ENCODE measurements around the gene TMCC3.
"Not testable (repeated sequence)": the region's sequence is repeated elsewhere in the genome, so short reads cannot be mapped to it uniquely, and the experiment has no call there.

TMCC3 gene

GRCh38 chr12:94633401-94633800 is 17.0 kb downstream of the TMCC3 start:
- ATAC-seq: no peak

GRCh38 chr12:94631058-94631457 is 19.3 kb downstream of the TMCC3 start:
- no peak for ATAC-seq

GRCh38 chr12:94628819-94629472 is 21.4 kb downstream of the TMCC3 start:
- no peak for ATAC-seq

- ATAC-seq: no peak
Measured at GRCh38 chr12:94628369-94628768, 22.0 kb downstream of the TMCC3 start.

GRCh38 chr12:94625531-94625930 is 24.8 kb downstream of the TMCC3 start:
- ATAC-seq: no peak

GRCh38 chr12:94623161-94623920 is 27.0 kb downstream of the TMCC3 start:
- no peak for ATAC-seq

- ATAC-seq: no peak
Measured at GRCh38 chr12:94622475-94622874, 27.9 kb downstream of the TMCC3 start.

- ATAC-seq: peak; percentile 97 to 98
Measured at GRCh38 chr12:94621662-94622359, 28.5 kb downstream of the TMCC3 start.

GRCh38 chr12:94620621-94621020 is 29.7 kb downstream of the TMCC3 start:
- ATAC-seq: no peak

GRCh38 chr12:94618995-94619695 is 31.2 kb downstream of the TMCC3 start:
- ATAC-seq: peak; percentile 59 to 68

- no peak for ATAC-seq
Measured at GRCh38 chr12:94617101-94617500, 33.3 kb downstream of the TMCC3 start.

GRCh38 chr12:94616203-94616729 is 34.1 kb downstream of the TMCC3 start:
- ATAC-seq: no peak

GRCh38 chr12:94615260-94616181 is 34.8 kb downstream of the TMCC3 start:
- ATAC-seq: no peak

- no peak for ATAC-seq
Measured at GRCh38 chr12:94614288-94614721, 36.1 kb downstream of the TMCC3 start.

- ATAC-seq: no peak
Measured at GRCh38 chr12:94609917-94610443, 40.4 kb downstream of the TMCC3 start.

- ATAC-seq: not testable (repeated sequence)
Measured at GRCh38 chr12:94606810-94607209, 43.5 kb downstream of the TMCC3 start.

- no peak for ATAC-seq
Measured at GRCh38 chr12:94604366-94604698, 46.0 kb downstream of the TMCC3 start.

- no peak for ATAC-seq
Measured at GRCh38 chr12:94603434-94604365, 46.7 kb downstream of the TMCC3 start.

- ATAC-seq: no peak
Measured at GRCh38 chr12:94602024-94602423, 48.3 kb downstream of the TMCC3 start.

- ATAC-seq: not testable (repeated sequence)
Measured at GRCh38 chr12:94601307-94601706, 49.0 kb downstream of the TMCC3 start.
